ENCODE data around the gene SCLY.

- TF ChIP-seq, protein P1, sequence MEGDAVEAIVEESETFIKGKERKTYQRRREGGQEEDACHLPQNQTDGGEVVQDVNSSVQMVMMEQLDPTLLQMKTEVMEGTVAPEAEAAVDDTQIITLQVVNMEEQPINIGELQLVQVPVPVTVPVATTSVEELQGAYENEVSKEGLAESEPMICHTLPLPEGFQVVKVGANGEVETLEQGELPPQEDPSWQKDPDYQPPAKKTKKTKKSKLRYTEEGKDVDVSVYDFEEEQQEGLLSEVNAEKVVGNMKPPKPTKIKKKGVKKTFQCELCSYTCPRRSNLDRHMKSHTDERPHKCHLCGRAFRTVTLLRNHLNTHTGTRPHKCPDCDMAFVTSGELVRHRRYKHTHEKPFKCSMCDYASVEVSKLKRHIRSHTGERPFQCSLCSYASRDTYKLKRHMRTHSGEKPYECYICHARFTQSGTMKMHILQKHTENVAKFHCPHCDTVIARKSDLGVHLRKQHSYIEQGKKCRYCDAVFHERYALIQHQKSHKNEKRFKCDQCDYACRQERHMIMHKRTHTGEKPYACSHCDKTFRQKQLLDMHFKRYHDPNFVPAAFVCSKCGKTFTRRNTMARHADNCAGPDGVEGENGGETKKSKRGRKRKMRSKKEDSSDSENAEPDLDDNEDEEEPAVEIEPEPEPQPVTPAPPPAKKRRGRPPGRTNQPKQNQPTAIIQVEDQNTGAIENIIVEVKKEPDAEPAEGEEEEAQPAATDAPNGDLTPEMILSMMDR (IDR thresholded peaks at IDR 0.05; ENCODE audit: poor library complexity) = no peak
- TF ChIP-seq EZH2phosphoT487 (IDR thresholded peaks at IDR 0.05; ENCODE audit: low read depth, severe bottlenecking, unreplicated experiment) = no peak
These were observed 83.5 kb downstream of the SCLY start for GRCh38 chr2:238144262-238144661.

All from hepatocyte (in vitro differentiated cells).